ENCODE results near the gene ANKRD39. TPM values are rescaled to one million over a fixed set of nuclear protein-coding genes. Genes with fewer than 3 reads are reported as not detected.

The ANKRD39 gene
- total RNA-seq, 1 donor = 4.7 TPM

DNA sequence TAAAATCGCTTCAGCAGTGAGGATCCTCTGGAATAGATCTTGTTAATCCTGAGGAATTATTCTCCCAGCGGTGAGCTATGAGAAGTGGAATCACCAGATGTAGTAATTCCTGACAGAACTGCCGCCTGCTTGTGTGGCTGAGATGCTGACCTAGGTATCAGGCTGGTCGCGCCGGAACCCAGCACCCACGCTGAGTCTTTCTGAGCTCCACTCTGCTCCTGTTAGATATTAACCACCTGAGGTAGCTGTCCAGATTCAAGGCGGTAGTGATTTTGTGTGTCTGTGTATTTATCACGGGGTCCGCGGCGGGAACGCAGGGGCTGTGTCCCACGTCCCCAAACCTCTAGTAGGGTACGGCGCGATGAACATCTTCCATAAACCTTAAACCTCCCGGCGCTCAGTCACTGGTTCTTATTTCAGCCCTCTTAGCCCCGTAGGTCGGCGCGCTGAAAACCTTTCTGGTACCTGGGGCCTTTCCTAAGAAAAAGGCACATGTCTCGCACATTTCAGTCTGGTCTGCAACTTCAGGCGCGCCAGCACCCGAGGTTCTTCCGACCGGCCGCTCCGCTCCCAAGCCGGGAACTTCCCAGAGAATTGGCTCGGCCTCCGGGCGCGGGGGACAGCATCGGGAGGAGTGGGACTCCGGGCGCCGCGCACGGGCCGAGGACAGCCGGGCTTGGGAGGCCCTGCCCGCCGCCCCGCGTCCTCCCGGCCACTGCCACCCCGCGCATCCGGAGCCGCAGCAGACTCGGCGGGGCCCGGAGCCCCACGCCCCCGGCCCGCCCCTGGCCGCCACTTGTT is 42.3 kb downstream of the ANKRD39 start:
- DNase-seq (ENCODE audit: low read depth) = peak; percentile 69
- TF ChIP-seq, protein P1, sequence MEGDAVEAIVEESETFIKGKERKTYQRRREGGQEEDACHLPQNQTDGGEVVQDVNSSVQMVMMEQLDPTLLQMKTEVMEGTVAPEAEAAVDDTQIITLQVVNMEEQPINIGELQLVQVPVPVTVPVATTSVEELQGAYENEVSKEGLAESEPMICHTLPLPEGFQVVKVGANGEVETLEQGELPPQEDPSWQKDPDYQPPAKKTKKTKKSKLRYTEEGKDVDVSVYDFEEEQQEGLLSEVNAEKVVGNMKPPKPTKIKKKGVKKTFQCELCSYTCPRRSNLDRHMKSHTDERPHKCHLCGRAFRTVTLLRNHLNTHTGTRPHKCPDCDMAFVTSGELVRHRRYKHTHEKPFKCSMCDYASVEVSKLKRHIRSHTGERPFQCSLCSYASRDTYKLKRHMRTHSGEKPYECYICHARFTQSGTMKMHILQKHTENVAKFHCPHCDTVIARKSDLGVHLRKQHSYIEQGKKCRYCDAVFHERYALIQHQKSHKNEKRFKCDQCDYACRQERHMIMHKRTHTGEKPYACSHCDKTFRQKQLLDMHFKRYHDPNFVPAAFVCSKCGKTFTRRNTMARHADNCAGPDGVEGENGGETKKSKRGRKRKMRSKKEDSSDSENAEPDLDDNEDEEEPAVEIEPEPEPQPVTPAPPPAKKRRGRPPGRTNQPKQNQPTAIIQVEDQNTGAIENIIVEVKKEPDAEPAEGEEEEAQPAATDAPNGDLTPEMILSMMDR (IDR thresholded peaks at IDR 0.05; ENCODE audit: insufficient read depth, low read depth, low read length) = no peak
- peak overlapping the region; percentile 68 for H3K4me3 ChIP-seq (ENCODE audit: low read depth, low read length)

DNA sequence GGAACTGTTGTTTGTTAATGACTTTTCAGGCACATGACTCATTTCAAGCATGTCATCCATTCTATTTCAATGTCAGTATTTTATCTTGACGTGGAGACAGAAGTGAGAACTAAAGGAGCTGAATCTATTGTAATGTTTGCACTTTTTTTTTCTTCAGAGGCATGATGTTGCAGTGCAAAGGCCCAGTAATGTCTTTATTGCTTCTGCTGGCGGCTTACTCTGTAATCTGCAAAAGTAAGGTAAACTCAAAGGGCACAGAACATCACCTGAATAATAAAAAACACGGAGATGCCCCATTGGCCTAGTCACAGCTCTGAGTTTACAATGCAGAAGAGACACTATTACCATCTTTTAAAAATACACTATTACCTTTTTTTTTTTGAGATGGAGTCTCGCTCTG is 44.2 kb downstream of the ANKRD39 start:
- TF ChIP-seq, protein P1 (IDR thresholded peaks at IDR 0.05; ENCODE audit: insufficient read depth, low read depth, low read length) = no peak
- no peak overlapping the region for H3K4me3 ChIP-seq (ENCODE audit: low read depth, low read length)
- DNase-seq (ENCODE audit: low read depth) = no peak

DNA sequence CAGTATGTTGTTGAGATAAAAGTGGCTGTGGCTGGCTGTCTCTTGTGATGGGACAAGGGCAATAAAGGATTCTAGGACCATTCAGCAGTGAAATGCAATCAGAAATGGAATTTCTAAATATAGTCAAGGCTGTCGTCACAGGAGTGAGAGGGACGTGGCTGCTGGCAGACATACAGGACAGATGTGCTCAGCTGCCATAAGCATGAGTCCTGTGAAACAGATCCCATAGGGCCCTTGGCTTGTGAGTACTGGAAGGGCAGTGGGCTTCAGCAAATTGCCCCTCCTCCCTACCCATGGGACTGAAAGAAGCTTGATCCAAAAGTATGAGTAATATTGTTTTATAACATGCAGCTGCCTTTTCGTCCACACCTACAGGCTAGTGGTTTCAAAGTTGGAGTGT is 45.9 kb downstream of the ANKRD39 start:
- no peak overlapping the region for H3K4me3 ChIP-seq (ENCODE audit: low read depth, low read length)
- peak; percentile 34 for DNase-seq (ENCODE audit: low read depth)
- TF ChIP-seq, protein P1 (IDR thresholded peaks at IDR 0.05; ENCODE audit: insufficient read depth, low read depth, low read length) = no peak

DNA sequence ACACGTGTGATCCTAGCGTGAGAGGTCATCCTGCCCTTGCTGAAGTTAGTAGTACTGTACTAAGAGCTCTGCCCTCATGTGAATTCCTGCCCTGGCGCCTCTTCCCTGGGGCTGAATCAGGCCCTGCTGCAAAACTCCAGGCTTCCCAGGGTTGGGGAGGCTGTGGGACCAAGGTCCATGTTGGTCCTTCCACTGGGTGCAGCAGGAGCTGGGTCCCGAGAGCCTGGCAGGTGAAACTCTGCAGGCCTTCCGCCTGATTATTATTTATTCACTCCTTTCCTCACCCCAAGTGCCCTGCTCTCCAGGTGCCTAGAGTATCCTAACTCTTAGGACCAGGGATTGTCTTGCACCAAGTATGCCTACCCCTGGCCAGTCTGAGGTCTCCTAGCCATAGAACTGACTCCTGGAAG is 47.0 kb downstream of the ANKRD39 start:
- DNase-seq (ENCODE audit: low read depth) = no peak
- TF ChIP-seq, protein P1 (IDR thresholded peaks at IDR 0.05; ENCODE audit: insufficient read depth, low read depth, low read length) = no peak
- no peak overlapping the region for H3K4me3 ChIP-seq (ENCODE audit: low read depth, low read length)

DNA sequence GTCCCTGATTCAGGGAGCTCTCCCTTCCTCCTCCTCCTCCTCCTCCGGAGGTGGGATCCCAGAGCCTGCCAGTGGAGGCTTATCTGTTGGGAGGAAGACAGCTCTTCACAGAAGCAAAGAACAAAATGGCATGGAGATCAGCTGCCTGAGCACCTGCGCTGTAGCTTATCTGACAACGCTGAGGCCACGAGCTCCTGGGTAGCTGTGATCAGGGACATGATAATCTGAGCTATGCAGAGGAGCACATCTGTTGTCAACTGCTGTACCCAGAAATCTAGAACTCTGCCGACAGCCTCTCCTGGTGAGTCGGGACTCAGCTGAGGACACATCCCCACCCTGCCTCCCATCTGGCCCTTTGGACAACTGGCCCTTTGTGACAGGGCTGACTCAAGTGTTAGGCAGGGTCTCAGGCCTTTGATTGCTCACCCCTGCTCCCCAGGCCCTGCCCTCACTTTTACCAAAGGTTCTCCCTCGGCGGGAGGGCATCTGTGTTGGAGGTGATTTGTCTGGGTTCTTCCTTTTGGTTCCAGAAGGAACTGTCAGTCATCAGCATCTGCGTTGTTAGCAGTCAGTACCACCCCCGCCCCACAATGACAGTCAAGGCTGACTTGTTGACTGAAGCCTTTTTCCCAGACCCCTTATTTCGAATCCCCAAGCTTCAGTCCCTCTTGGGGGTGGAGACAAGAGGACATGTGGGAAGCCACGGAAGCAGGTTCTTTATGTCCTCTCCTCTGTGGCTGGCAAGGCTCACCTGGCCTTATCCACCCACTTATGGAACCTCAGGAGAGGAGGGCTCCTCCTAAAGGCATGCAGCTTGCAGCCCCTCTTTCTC is 47.6 kb downstream of the ANKRD39 start:
- no peak overlapping the region for H3K4me3 ChIP-seq (ENCODE audit: low read depth, low read length)
- no peak for DNase-seq (ENCODE audit: low read depth)
- TF ChIP-seq, protein P1 (IDR thresholded peaks at IDR 0.05; ENCODE audit: insufficient read depth, low read depth, low read length) = no peak

DNA sequence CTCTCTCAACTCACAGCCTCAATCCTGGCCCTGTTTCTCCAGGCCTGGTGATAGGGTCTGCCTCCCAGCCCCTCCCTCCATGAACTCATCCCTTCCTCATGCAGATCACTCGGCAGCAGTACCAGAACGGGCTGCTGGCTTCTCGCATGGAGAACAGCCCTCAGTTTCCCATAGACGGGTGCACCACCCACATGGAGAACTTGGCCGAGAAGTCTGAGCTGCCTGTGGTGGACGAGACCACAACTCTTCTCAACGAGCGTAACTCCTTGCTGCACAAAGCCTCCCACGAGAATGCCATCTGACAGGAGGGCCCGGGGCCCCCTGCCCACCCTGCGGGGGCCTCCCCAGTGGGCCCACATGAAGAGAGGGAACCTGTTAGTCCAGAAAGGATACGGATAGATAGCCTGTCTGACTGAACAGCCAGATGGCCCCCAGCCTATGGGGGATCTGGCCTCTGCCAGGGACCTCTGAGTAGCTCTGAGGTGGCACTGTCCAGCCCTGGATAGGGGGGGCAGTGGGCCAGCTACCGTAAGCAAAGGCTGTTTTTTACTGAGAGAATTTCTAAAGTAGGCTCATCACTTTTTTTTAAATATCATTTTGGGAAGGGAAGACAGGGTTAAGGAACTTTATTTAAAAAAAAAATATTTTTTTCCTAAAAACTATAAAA is 48.5 kb downstream of the ANKRD39 start:
- TF ChIP-seq, protein P1 (IDR thresholded peaks at IDR 0.05; ENCODE audit: insufficient read depth, low read depth, low read length) = no peak
- no peak for DNase-seq (ENCODE audit: low read depth)
- no peak overlapping the region for H3K4me3 ChIP-seq (ENCODE audit: low read depth, low read length)
